GM10248 (cell line): ENCODE data around the gene NFIB.

Experiments used
- CTCF ChIA-PET: fragments of 300-600 bp; sonication (Branson Sonifier 250); formaldehyde crosslinking; extraction: SDS; loops from one replicate; lab custom pipeline; 2021; ENCODE audit warnings: antibody characterized with exemption; lab: Yijun Ruan, JAX
- POLR2A ChIA-PET: fragments of 350-650 bp; sonication (Branson Sonifier 250); formaldehyde crosslinking; extraction: SDS; loops from one replicate; lab custom pipeline; 2020; ENCODE audit warnings: antibody characterized with exemption; lab: Yijun Ruan, JAX
- DNase-seq: peaks from one replicate; pipeline ENCODE4 v3.0.0; 2012; ENCODE audit errors: extremely low spot score
- TF ChIP-seq, protein P1 (sequence below): IDR thresholded peaks from 2 replicates; pipeline ENCODE4 v1.5.1; 2012; ENCODE audit warnings: mild to moderate bottlenecking, low read depth; ENCODE audit errors: extremely low read depth, missing control alignments, control extremely low read depth

The NFIB gene

DNA sequence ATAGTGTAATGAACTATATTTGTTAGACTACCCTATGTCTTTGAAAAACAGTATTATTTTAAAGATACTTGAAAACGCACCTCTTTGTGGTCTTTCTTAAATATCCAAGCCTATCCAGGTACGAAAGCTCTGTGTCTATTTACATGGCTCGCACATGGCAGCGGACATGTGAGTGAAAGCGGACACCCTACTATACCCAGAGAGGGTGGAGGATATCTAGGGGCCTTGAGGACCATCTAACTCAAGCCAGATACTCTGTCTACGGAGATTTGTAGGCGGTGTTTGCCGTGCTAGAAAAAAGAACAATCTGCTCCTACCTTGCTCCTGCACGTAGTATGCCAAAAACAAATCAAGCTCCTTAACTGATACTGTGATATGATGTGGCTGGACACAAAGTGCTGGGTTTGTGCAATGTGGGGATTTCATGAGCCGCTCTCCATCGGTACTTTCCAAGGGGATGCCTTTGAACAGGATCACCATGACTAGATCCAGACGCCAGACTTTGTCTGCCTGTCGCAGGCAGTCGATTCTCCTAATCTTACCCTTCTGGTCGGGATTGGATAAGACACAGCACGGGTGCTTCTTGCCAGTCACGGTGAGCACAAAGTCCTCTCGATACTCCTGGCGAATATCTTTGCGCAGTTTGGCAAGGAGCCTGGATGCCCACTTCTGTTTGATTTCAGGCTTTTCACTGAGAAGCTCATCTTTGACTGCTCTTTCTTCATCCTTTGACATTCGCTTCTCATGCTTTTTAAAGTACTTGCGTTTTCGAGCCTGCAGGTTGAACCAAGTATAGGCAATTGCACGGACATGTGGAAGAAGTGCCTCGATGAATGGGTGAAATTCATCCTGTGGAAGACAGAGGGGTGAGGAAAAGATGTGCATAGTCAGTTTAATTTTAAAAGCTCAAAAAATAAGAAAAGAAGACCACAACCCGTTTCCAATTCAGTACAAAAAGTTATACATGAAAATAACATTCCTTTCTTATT is 7.0 kb downstream of the NFIB start:
- ChIA-PET POLR2A (no interaction called here), CTCF (no interaction called here)
- no peak for DNase-seq
- TF ChIP-seq, protein P1, sequence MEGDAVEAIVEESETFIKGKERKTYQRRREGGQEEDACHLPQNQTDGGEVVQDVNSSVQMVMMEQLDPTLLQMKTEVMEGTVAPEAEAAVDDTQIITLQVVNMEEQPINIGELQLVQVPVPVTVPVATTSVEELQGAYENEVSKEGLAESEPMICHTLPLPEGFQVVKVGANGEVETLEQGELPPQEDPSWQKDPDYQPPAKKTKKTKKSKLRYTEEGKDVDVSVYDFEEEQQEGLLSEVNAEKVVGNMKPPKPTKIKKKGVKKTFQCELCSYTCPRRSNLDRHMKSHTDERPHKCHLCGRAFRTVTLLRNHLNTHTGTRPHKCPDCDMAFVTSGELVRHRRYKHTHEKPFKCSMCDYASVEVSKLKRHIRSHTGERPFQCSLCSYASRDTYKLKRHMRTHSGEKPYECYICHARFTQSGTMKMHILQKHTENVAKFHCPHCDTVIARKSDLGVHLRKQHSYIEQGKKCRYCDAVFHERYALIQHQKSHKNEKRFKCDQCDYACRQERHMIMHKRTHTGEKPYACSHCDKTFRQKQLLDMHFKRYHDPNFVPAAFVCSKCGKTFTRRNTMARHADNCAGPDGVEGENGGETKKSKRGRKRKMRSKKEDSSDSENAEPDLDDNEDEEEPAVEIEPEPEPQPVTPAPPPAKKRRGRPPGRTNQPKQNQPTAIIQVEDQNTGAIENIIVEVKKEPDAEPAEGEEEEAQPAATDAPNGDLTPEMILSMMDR = no peak

- ChIA-PET POLR2A (no interaction called here), CTCF (no interaction called here)
- TF ChIP-seq, protein P1 = no peak
- DNase-seq = no peak
Measured at GRCh38 chr9:14306188-14306587, 7.8 kb downstream of the NFIB start.

DNA sequence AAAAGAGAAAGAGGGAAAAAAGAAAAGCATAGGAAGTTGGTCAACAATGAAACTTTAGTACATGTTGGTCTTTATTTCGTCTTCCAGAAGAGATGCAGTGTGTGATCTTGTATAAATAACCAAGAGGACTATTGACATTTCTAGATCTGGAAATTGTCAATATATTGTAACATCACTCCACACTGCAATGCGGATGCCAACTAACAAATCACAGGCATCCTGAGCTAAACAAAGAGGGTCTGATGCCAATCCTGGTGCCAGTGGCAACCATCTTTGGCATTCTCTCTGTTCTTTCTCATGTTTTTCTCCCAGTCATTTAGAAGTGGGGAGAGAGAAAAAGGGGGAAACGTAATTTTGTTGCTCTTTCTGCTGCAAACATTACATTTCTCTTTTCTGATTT is 9.7 kb downstream of the NFIB start:
- POLR2A ChIA-PET = no interaction called here
- no peak for DNase-seq
- CTCF ChIA-PET = no interaction called here
- TF ChIP-seq, protein P1 = no peak

DNA sequence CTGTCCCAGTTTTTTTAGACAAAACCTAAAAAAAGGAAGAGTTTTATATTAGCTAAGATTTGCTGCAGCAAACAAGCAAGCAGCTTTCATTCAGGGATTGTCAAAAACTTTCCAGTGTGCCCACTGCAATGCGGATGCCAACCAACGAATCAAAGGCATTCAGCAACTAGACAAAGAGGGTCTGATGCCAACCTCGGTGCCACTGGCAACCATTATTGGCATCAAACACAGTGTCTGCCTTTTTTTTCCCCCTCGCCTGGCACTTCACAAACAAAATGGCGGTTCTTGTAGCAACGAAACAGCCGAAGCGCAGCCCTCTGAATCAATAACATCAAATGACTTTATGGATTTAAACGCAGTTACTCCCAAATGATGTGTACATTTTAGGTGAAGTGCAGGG is 10.4 kb downstream of the NFIB start:
- DNase-seq = no peak
- TF ChIP-seq, protein P1 = no peak
- POLR2A ChIA-PET = no interaction called here
- CTCF ChIA-PET = interaction anchor here (1.0 kb wide), 1 partner anchor 8 kb away, joined by 5 read pairs; no protein-coding TSS in a partner anchor

GRCh38 chr9:14303100-14303499 is 10.8 kb downstream of the NFIB start:
- CTCF ChIA-PET = interaction anchor here (1.0 kb wide), 1 partner anchor 9 kb away, joined by 5 read pairs; no protein-coding TSS in a partner anchor
- no peak for DNase-seq
- POLR2A ChIA-PET = no interaction called here
- TF ChIP-seq, protein P1 = no peak

DNA sequence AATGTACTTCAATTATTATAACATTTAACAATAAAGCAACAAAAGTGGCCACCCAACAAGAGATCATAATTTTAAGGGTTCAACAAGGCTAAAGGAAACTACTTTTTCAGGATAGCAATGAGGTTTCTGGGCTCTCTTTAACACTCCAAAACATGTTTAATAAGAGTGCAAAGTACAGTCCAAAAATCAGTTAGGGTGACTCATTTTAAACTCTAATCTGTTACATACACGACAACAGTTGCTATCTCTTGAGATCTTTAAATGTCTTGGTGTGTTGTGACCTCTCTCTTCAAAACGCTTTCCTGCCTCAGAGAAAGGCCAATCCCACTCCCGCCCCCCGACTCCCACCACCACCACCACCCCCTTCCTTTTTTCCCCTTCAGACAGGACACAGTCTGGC is 11.5 kb downstream of the NFIB start:
- POLR2A ChIA-PET = no interaction called here
- CTCF ChIA-PET = no interaction called here
- TF ChIP-seq, protein P1 = no peak
- no peak for DNase-seq
